Activated CD4-positive, alpha-beta T cell treated with anti-CD3 and anti-CD28 coated beads, Interleukin-2, amount 10 ng/mL, durations not matched to agents 7 days and 5 days (primary cell): ENCODE results near the gene SEMA6A. TPM values are rescaled to one million over a fixed set of nuclear protein-coding genes. Genes with fewer than 3 reads are reported as not detected.
"Not testable (repeated sequence)": the region's sequence is repeated elsewhere in the genome, so short reads cannot be mapped to it uniquely, and the experiment has no call there.

ENCODE experiments used
- CTCF ChIA-PET: fragments of 350-600 bp; sonication (Branson Sonifier 250); formaldehyde crosslinking; loops from one replicate; lab custom pipeline; 2021; ENCODE audit warnings: antibody characterized with exemption; lab: Charles Lee
- POLR2A ChIA-PET: fragments of 350-600 bp; sonication (Branson Sonifier 250); formaldehyde crosslinking; loops from one replicate; lab custom pipeline; 2021; ENCODE audit warnings: antibody characterized with exemption; lab: Charles Lee
- DNase-seq: peaks from one replicate; pipeline ENCODE4 v3.0.0-alpha.2; 2020
- H3K27ac Mint-ChIP-seq: one replicate; pipeline ENCODE4 v1.8.0; 2021; ENCODE audit warnings: mild to moderate bottlenecking, moderate library complexity, mixed read lengths
- H3K27me3 Mint-ChIP-seq: one replicate; pipeline ENCODE4 v1.8.0; 2021; ENCODE audit warnings: mixed read lengths
- H3K36me3 Mint-ChIP-seq: one replicate; pipeline ENCODE4 v1.8.0; 2021; ENCODE audit warnings: low read depth, mixed read lengths
- H3K4me1 Mint-ChIP-seq: one replicate; pipeline ENCODE4 v1.8.0; 2021; ENCODE audit warnings: mixed read lengths
- H3K4me3 Mint-ChIP-seq: one replicate; pipeline ENCODE4 v1.8.0; 2021; ENCODE audit warnings: mild to moderate bottlenecking, moderate library complexity, mixed read lengths
- H3K9me3 Mint-ChIP-seq: one replicate; pipeline ENCODE4 v1.8.0; 2021; ENCODE audit warnings: mixed read lengths
- total RNA-seq, 2 experiments: library from RNA; stranded (reverse); gene quantifications; one replicate each; pipeline ENCODE4 v1.2.3, GENCODE V29; 2021

The SEMA6A gene
- total RNA-seq, 2 experiments from 2014 or later: not detected

- POLR2A ChIA-PET: no interaction called here
- Mint-ChIP-seq H3K27ac (no peak overlapping the region), H3K27me3 (no peaks in the 10 kb centered on the region), H3K4me1 (no peaks in the 10 kb centered on the region), H3K36me3 (no peaks in the 10 kb centered on the region), H3K4me3 (no peak overlapping the region), H3K9me3 (no peaks in the 10 kb centered on the region)
- CTCF ChIA-PET: no interaction called here
- DNase-seq: no peak
Observed at GRCh38 chr5:116557669-116558271, 16.9 kb downstream of the SEMA6A start.

DNA sequence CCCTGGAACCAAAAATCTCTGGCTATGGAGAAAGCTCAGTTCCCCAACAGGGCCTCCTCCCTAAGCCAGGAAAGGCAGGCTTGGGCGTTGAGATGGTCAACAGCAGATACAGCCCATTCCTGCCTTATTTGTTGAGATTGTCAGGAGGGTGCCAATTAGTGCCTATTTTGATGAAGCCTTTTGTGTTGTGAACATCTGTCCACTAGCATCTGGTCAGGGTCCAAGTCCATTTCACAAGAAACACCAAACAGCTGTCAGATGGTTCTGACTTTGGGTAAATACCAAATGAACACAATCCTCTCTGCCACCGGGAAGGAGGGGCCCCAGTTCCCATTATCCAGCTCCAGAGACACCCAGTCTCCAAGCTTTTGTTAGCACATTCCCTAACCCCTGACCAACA lies 19.9 kb downstream of the SEMA6A start:
- Mint-ChIP-seq H3K4me1 (no peaks in the 10 kb centered on the region), H3K27ac (no peak overlapping the region), H3K9me3 (no peaks in the 10 kb centered on the region), H3K27me3 (no peaks in the 10 kb centered on the region), H3K4me3 (no peak overlapping the region), H3K36me3 (no peaks in the 10 kb centered on the region)
- no peak for DNase-seq
- ChIA-PET POLR2A (no interaction called here), CTCF (no interaction called here)

DNA sequence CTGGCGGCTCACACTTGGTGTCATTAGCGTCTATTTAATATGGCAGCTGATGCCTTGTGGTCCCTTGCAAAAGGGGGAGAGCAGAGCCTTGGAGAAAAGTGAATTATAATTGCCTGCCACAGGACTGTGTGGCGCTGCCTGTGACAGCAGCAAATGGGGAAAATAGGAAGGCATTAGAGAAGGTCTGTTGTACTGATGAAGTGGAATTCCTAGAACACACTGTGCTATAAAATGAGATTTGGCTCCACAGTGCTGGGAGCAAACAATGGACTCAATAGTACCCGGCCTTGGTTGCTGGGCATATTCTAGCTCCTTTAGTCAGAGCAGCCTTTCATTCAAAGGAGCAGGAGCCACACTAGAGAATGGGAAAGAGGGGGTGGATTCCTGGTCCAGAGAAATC lies 21.3 kb downstream of the SEMA6A start:
- POLR2A ChIA-PET: no interaction called here
- no peak overlapping the region for H3K27ac Mint-ChIP-seq
- H3K4me1 Mint-ChIP-seq: no peaks in the 10 kb centered on the region
- DNase-seq: no peak
- no peaks in the 10 kb centered on the region for H3K9me3 Mint-ChIP-seq
- CTCF ChIA-PET: no interaction called here
- H3K36me3 Mint-ChIP-seq: no peaks in the 10 kb centered on the region
- no peaks in the 10 kb centered on the region for H3K27me3 Mint-ChIP-seq
- H3K4me3 Mint-ChIP-seq: no peak overlapping the region

GRCh38 chr5:116550082-116550481 lies 24.5 kb downstream of the SEMA6A start:
- POLR2A ChIA-PET: no interaction called here

DNA sequence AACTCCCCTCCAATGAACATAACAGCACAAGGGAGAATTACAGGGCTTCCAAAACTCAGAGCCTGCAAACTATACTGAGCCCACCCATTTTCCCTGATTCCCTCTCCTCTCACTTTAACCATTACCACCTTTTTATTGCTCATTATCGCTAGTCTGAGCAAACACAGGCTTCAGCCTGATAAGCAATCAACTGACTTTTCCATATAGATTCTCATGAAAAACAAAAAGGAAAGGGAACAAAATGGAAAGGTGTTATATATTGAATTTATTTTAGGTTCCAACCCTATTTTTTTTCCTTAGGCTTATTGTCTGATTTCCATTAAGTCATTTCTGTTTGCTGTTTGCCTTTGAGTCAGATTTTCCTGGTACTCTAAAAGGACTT lies 27.9 kb downstream of the SEMA6A start:
- H3K36me3 Mint-ChIP-seq: peaks cover 2% of the 10 kb centered on the region

More at GRCh38 chr5:116550082-116550481, 24.5 kb downstream of the SEMA6A start:
- no peak overlapping the region for H3K4me3 Mint-ChIP-seq
- H3K36me3 Mint-ChIP-seq: no peaks in the 10 kb centered on the region
- H3K27me3 Mint-ChIP-seq: no peaks in the 10 kb centered on the region
- CTCF ChIA-PET: no interaction called here
- H3K4me1 Mint-ChIP-seq: no peaks in the 10 kb centered on the region
- H3K9me3 Mint-ChIP-seq: peaks cover 9% of the 10 kb centered on the region
- H3K27ac Mint-ChIP-seq: no peak overlapping the region
- no peak for DNase-seq

DNA sequence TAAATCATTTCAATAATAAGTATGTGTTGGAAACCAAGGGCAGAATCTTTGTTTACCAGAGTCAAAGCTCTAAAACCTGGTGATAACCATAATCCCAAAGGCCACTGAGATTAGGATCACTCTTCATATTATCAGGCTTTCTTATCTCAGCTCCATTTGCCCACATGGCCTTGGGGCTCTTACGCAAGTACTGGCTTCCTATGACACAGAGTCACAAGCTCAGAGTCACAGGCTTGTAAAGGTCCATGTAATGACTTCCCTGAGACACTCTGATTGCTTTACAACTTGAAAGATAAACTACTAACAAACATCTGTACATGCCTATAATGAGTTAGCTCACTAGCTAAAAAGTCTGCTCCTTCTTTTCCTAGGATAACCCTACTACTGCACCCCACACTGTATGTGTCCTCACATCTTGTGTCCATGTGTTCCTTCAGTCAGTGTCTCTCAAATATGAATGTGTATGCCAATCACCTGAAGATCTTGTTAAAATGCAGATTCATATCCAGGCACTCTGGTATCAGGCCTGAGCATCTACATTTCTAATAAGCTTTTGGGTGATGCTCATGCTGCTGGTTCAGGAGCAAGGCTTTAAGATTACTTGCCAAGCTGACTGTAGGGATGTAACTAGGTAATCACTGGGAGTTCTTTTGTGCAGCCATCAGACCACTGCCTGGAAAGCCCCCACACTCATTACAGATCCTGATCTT lies 28.4 kb downstream of the SEMA6A start:
- ChIA-PET CTCF (no interaction called here), POLR2A (no interaction called here)
- no peak for DNase-seq

More for the DNA sequence above, 27.9 kb downstream of the SEMA6A start:
- H3K9me3 Mint-ChIP-seq: peaks cover 16% of the 10 kb centered on the region
- CTCF ChIA-PET: no interaction called here
- DNase-seq: no peak
- H3K27me3 Mint-ChIP-seq: no peaks in the 10 kb centered on the region
- no peaks in the 10 kb centered on the region for H3K4me1 Mint-ChIP-seq
- H3K4me3 Mint-ChIP-seq: no peak overlapping the region
- no peak overlapping the region for H3K27ac Mint-ChIP-seq
- POLR2A ChIA-PET: no interaction called here

GRCh38 chr5:116545465-116545864 lies 29.2 kb downstream of the SEMA6A start:
- DNase-seq, H3K27ac Mint-ChIP-seq, H3K36me3 Mint-ChIP-seq, H3K4me3 Mint-ChIP-seq, POLR2A ChIA-PET, H3K4me1 Mint-ChIP-seq, CTCF ChIA-PET, H3K27me3 Mint-ChIP-seq: not testable (repeated sequence)
- peaks cover 16% of the 10 kb centered on the region for H3K9me3 Mint-ChIP-seq

More for the DNA sequence above, 28.4 kb downstream of the SEMA6A start:
- no peak overlapping the region for H3K4me3 Mint-ChIP-seq
- peaks cover 2% of the 10 kb centered on the region for H3K36me3 Mint-ChIP-seq
- peaks cover 16% of the 10 kb centered on the region for H3K9me3 Mint-ChIP-seq
- H3K4me1 Mint-ChIP-seq: no peaks in the 10 kb centered on the region
- H3K27me3 Mint-ChIP-seq: no peaks in the 10 kb centered on the region
- no peak overlapping the region for H3K27ac Mint-ChIP-seq

- ChIA-PET CTCF (no interaction called here), POLR2A (no interaction called here)
- Mint-ChIP-seq H3K4me1 (no peaks in the 10 kb centered on the region), H3K9me3 (peaks cover 16% of the 10 kb centered on the region), H3K27me3 (no peaks in the 10 kb centered on the region), H3K27ac (no peak overlapping the region), H3K4me3 (no peak overlapping the region), H3K36me3 (peaks cover 2% of the 10 kb centered on the region)
- DNase-seq: no peak
Observed at GRCh38 chr5:116544531-116545241, 29.9 kb downstream of the SEMA6A start.

DNA sequence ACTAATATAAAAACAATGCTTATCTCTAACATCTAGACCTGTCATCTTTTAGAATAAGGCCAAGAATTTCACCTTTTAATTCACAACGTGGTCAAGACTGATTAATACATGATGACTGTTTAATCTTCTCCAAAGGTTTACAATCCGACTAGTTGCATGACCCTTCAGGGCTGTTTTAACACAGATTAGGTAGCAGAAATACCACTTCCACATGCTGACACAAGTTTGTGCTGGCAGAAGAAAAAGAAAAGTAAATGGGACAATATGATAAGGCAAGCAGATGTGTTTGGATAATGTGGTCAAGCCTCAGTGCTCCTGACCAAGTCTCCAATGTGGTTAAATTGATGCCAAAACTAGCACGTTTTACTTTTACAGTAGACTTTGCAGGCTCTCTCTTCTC lies 31.1 kb downstream of the SEMA6A start:
- H3K4me1 Mint-ChIP-seq: no peaks in the 10 kb centered on the region
- no peak overlapping the region for H3K27ac Mint-ChIP-seq
- peaks cover 2% of the 10 kb centered on the region for H3K36me3 Mint-ChIP-seq
- ChIA-PET CTCF (no interaction called here), POLR2A (no interaction called here)
- H3K9me3 Mint-ChIP-seq: peaks cover 16% of the 10 kb centered on the region
- H3K27me3 Mint-ChIP-seq: no peaks in the 10 kb centered on the region
- H3K4me3 Mint-ChIP-seq: no peak overlapping the region
- no peak for DNase-seq

- DNase-seq: no peak
- ChIA-PET CTCF (no interaction called here), POLR2A (no interaction called here)
- Mint-ChIP-seq H3K27me3 (no peaks in the 10 kb centered on the region), H3K4me1 (no peaks in the 10 kb centered on the region), H3K9me3 (peaks cover 14% of the 10 kb centered on the region), H3K36me3 (peaks cover 2% of the 10 kb centered on the region), H3K27ac (no peak overlapping the region), H3K4me3 (no peak overlapping the region)
Observed at GRCh38 chr5:116542619-116543018, 32.0 kb downstream of the SEMA6A start.

DNA sequence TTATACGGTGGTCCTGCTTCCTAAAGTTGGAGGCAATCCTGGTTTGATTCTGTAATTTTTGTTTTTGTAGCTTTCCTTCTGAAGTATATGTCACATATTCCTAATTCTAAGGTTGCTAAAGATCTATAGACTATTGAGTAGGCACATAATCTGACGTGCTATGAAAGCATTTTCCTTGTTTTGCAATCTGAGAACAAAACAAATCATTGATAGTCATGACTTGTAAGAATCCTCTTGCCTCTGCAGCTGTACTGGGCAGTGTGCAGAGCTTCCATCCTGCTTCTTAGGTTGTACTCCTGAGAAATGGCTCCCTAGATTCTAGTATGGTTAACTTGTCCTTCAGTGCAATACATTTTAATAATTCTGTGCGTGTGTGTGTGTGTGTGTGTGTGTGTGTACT lies 35.4 kb downstream of the SEMA6A start:
- Mint-ChIP-seq H3K4me3 (no peak overlapping the region), H3K36me3 (no peaks in the 10 kb centered on the region), H3K27me3 (no peaks in the 10 kb centered on the region), H3K9me3 (peaks cover 3% of the 10 kb centered on the region), H3K4me1 (no peaks in the 10 kb centered on the region), H3K27ac (no peak overlapping the region)
- DNase-seq: no peak
- POLR2A ChIA-PET: no interaction called here
- CTCF ChIA-PET: no interaction called here

DNA sequence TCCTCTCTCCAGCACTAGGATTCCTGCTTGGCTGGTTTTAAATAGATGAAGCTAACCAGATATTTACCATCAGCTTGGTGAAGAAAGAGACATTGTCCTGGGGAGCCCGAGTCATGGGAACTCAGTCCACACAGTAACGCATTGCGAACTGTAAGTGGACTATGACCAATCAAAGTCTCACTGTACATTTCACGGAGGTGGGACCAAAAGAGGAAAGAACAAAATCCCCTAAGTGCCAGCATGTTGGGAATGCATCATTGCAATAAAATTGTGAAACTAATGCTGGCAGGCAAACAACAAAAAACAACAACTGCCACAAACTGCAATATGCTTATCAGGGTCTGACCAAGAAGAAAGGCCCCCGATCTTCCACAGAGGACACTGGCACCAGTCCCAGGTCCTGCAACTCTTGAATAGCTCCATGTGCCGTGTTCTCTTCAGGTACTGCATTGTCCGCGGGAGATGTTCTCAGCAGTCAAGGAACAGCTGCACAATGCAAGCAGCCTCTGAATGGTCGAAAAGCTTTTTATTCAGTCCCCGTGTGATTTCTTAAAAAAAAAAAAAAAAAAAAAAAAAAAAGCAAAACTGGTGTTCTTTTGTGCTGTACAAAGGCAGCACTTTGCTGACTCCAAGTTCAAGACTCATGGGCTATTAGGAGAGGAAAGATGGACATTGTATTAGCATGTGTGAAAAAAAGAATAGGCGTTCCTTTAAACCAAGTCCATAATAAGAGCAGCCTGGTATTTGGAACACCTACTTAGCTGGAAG lies 38.1 kb downstream of the SEMA6A start:
- ChIA-PET POLR2A (no interaction called here), CTCF (no interaction called here)
- no peak overlapping the region for H3K27ac Mint-ChIP-seq
- no peaks in the 10 kb centered on the region for H3K9me3 Mint-ChIP-seq
- no peak overlapping the region for H3K4me3 Mint-ChIP-seq
- H3K27me3 Mint-ChIP-seq: no peaks in the 10 kb centered on the region
- H3K4me1 Mint-ChIP-seq: no peaks in the 10 kb centered on the region
- DNase-seq: no peak
- no peaks in the 10 kb centered on the region for H3K36me3 Mint-ChIP-seq
